ENCODE results near the gene PFDN6.
"Not testable (repeated sequence)": the region's sequence is repeated elsewhere in the genome, so short reads cannot be mapped to it uniquely, and the experiment has no call there.

The PFDN6 gene

DNA sequence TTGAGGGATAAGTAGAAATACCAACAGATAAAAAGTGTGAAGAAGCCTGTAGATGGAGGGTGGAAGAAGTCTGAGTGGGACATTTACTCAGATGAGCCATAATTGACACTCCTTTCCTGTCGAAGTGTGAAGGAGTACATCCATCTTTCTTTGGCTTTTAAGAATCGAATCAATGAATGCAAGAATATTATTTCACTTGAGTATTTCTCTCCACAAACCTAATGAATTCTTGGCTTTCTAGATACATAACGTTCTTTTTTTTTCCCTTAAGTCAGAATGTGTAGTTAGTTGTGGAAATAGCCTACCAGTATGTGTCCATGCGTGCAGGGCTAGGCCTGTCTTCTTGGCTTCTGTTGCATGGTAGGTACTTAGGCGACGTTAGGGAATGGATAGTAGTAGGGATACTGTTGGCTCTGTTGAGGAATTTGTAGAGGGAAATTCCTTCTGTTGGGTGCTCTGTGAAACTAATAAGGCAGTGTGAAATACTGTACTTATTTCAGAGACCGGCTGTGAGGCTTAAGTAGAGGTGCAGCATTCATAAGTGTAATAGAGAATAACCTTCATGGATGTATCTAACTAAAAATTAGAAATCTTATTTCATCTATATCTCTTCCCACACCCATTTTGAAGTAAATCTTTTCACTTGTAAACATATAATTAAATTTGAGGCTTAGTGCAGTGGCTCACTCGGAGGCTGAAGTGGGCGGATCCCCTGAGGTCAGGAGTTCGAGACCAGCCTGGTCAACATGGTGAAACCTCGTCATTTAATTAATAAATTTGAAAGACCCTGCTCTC, 16.1 kb upstream of the PFDN6 start:
- no peak for DNase-seq (ENCODE audit: low read depth in 2 of 3, low spot score in 2 of 3)

GRCh38 chr6:33273924-33274902, 15.2 kb upstream of the PFDN6 start:
- DNase-seq (ENCODE audit: low read depth in 2 of 3, low spot score in 2 of 3) = no peak

- not testable (repeated sequence) for DNase-seq (ENCODE audit: low read depth in 2 of 3, low spot score in 2 of 3)
Observed at GRCh38 chr6:33275795-33276580, 13.4 kb upstream of the PFDN6 start.

GRCh38 chr6:33276581-33276863, 12.9 kb upstream of the PFDN6 start:
- no peak for DNase-seq (ENCODE audit: low read depth in 2 of 3, low spot score in 2 of 3)

DNA sequence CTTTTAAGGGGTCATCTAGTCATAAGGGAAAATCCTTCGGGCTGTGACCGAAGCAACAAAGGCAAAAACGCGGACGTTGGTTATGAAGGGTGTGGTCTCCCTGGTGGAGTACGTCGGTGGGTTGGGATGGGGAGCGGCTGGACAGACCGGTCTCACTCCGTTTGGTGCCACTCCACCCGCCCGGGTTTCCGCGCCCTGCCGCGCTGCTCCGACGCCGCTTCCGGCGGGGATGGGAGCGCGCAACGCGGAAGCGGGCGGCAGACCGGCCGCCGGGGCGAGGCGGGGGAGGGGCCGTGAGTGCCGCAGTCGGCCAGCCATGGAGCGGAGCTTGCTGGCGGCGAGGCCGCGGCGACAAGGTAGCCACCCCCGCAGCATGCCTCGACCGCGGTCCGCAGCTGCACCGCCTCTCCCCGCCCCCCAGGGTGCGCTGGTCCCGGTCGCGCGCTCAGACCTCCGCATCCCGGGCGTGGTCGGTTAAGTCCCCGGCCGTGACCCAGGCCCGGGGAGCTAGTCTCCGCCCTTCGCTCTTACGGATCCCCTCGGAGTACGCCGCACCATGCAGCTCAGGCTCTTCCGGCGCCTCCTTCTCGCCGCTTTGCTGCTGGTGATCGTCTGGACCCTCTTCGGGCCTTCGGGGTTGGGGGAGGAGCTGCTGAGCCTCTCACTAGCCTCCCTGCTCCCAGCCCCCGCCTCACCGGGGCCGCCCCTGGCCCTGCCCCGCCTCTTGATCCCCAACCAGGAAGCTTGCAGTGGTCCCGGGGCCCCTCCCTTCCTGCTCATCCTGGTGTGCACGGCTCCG, 12.3 kb upstream of the PFDN6 start, which contains the start of gene B3GALT4:
TSS of gene B3GALT4 (plus strand) at position 260 of the 799 bp plus-strand sequence. CDS start at position 557, 297 bp downstream.
- DNase-seq (ENCODE audit: low read depth in 2 of 3, low spot score in 2 of 3) = peak; percentile 70 to 82 (median 77)

- DNase-seq (ENCODE audit: low read depth in 2 of 3, low spot score in 2 of 3) = no peak
Observed at GRCh38 chr6:33277663-33278391, 11.6 kb upstream of the PFDN6 start.

DNA sequence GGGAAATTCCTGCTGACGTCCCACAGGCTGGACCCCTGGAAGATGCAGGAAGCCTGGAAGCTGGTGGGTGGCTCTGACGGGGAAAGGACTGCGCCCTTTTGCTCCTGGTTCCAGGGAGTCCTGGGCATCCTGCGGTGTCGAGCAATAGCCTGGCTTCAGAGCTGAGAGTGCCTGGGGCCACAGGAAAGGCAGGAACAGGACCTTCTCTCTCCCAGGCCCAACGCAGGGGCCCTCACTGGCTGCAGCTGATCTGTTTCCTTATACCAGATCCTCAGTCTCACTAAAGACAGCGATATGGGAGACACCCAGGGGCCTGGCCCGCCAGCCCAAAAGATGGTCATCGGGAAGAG, 11.0 kb upstream of the PFDN6 start:
- no peak for DNase-seq (ENCODE audit: low read depth in 2 of 3, low spot score in 2 of 3)

GRCh38 chr6:33278810-33279209, 10.6 kb upstream of the PFDN6 start:
- DNase-seq (ENCODE audit: low read depth in 2 of 3, low spot score in 2 of 3) = no peak

DNA sequence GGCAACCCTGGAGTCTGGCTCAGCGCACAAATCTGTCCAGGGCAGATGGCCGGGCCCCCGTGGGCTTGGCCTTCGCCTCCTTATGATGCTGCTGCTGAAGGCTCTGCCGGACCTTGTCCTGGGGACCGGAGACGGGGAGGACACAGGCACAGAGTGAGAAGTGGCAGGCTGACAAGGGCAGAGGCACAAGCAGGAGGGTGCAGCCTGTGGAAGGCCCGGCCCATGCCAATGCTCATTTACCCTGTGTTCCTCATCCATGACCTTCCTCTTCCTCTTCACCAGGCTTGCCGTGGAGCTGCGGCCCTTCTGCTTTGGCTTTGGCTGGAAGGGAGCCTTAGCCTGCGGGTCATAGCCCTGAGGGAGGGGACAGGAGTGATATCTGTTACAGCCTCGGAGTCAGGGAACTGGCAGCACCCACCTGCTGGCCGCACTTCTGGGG, 10.1 kb upstream of the PFDN6 start:
- DNase-seq (ENCODE audit: low read depth in 2 of 3, low spot score in 2 of 3) = no peak

DNA sequence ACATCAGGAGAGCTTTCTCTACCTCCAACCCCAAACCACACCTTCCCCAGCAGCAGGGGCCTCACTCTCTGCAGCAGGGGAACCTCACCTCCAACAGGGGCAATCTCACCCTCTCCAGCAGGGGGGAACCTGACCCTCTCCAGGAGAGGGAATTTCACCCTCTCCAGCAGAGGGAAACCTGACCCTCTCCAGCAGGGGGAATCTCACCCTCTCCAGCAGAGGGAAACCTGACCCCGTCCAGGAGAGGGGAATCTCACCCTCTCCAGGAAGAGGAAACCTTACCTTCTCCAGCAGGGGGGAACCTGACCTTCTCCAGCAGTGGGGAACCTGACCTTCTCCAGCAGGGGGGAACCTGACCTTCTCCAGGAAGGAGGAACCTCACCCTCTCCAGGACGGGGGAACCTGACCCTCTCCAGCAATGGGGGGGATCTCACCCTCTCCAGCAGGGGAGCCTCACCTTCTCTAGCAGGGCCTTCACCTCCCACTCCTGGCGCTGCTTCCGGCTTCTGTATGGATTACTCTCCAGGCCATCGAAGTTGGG, 9.4 kb upstream of the PFDN6 start:
- no peak for DNase-seq (ENCODE audit: low read depth in 2 of 3, low spot score in 2 of 3)

GRCh38 chr6:33280539-33280938, 8.9 kb upstream of the PFDN6 start:
- DNase-seq (ENCODE audit: low read depth in 2 of 3, low spot score in 2 of 3) = no peak

DNA sequence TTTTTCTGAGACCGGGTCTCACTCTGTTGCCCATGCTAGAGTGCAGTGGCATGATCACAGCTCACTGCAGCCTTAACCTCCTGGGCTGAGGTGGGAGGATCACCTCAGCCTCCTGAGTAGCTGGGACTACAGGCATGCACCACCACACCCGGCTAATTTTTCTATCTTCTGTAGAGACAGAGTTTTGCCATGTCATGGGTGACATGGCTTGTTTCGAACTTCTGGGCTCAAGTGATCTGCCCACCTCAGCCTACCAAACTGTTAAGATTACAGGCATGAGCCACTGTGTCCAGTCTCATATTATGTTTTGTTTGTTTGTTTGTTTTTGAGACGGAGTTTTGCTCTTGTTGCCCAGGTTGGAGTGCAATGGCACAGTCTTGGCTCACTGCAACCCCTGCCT, 4.2 kb upstream of the PFDN6 start:
- DNase-seq (ENCODE audit: low read depth in 2 of 3, low spot score in 2 of 3) = not testable (repeated sequence)

DNA sequence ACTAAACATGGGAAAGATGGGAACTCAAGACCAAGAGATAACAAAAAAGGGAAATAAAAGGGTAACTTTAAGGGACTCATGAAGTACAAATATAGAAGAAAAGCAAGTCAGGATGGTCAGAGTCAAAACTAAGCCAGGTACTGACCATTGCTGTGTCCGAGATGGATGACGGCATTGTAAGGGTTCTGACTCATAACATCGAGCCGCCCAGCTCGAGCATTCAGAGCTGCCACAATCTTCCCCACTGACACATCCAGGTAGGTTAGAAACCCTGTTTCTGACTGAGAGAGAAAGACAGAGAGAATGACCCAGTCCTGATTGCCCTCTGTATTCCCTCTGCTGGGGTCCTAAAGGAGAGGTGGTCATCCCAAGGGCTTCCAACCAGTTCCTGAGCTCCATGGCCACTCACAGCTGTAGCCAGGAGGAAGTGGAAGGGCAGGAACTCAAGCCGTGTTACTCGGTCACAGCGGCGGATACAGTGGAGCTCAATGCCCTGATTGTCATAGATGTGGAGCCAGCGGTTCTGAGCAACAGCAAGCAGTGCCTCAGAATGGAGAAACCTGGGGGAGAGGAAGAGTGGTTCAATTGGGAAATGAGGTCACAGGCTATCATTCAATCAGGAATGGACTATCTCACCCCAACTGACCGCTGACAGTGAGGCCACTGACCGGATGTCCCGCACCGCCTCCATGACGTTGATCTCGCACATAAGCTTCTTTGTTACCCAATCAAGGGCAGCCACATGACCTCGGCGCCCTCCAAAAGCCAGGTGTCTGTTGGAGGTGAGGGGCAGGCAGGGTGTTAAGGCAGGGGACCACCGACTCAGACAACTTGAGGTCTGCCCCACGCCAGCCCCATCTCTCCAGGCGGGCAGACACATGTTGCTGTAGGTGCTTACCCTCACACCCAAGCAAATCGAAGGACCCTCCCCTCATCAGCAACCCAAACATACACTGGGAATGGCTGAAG, 2.2 kb upstream of the PFDN6 start:
- DNase-seq (ENCODE audit: low read depth in 2 of 3, low spot score in 2 of 3) = no peak

- DNase-seq (ENCODE audit: low read depth in 2 of 3, low spot score in 2 of 3) = no peak
Observed at GRCh38 chr6:33288141-33288920, 1.1 kb upstream of the PFDN6 start.

DNA sequence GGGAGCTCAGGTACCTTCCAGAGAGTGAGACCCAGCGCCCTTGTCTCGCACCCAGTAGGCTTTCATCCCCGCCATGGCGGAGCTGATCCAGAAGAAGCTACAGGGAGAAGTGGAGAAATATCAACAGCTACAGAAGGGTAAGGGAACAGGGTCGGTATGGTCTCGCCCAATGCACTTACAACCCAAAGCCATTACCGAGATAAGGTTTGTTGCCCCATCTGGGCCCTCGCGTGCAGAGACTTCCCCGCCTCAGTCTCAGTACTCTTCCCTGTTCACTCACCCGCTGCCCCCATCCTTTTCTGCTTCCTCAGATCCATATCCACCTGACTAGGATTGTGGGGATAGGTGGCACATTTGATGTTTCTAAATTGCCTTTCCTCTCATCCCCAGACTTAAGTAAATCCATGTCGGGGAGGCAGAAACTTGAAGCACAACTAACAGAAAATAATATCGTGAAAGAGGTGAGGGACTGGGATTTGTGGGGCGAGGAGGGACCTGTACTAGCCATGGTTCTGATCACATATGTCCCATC, 449 bp downstream of the PFDN6 start:
- DNase-seq (ENCODE audit: low read depth in 2 of 3, low spot score in 2 of 3) = no peak

DNA sequence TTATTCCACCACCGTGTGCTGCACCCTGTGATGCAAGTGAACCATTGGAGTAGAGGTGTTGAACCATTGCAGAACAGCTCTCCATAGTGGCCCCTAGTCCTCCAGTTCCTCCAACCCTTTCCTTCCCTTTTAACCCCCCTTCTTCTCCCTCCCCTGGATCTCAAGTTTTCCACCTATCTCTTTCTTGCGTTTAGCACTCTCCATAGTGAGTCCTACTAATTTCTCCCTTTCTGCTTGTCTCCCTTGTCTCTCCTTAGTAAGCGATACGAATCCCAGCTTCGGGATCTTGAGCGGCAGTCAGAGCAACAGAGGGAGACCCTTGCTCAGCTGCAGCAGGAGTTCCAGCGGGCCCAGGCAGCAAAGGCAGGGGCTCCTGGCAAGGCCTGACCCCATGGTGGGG, 1.1 kb downstream of the PFDN6 start:
- DNase-seq (ENCODE audit: low read depth in 2 of 3, low spot score in 2 of 3) = no peak

DNA sequence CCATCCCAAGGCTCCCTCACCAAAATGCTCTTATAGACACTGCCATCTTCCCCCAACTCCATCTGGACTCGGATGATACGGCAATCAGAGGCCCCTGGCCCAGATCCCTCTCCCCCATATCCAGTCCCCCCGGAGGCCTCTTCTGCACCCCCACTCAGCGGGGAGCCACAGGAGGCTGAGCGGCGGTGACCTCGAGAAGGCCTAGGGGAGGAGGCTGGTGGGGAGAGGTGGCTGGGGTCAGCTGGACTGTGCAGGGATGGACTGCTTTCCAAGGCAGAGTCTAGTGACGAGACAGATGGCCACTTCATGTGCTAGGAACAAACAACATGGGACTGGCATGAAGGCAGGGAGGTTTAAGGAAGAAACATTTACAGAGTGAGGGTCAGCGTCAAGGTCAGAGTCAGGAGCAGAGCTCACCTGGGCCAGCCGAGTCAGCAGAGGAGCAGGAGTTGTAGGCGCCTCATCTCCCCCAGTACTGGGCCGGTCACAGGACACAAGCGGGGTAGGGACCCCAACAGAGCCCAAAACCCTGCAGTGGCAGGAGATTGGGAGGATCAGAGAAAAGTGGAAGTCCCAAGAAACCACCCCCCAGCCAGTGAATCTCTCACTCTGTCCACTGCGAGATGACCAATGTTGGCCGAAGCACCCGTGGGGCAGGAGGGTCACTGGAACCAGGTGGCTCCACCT, 3.7 kb downstream of the PFDN6 start:
- DNase-seq (ENCODE audit: low read depth in 2 of 3, low spot score in 2 of 3) = no peak

Measured in activated CD8-positive, alpha-beta memory T cell treated with anti-CD3 and anti-CD28 coated beads for 48 hours (primary cell).